ENCODE data around the gene CEP170B. TPM values are rescaled to one million over a fixed set of nuclear protein-coding genes. Genes with fewer than 3 reads are reported as not detected.

The CEP170B gene
- total RNA-seq, 3 donors from 2014 or later, result 10.1 to 14.8 (median 13.8) TPM

DNA sequence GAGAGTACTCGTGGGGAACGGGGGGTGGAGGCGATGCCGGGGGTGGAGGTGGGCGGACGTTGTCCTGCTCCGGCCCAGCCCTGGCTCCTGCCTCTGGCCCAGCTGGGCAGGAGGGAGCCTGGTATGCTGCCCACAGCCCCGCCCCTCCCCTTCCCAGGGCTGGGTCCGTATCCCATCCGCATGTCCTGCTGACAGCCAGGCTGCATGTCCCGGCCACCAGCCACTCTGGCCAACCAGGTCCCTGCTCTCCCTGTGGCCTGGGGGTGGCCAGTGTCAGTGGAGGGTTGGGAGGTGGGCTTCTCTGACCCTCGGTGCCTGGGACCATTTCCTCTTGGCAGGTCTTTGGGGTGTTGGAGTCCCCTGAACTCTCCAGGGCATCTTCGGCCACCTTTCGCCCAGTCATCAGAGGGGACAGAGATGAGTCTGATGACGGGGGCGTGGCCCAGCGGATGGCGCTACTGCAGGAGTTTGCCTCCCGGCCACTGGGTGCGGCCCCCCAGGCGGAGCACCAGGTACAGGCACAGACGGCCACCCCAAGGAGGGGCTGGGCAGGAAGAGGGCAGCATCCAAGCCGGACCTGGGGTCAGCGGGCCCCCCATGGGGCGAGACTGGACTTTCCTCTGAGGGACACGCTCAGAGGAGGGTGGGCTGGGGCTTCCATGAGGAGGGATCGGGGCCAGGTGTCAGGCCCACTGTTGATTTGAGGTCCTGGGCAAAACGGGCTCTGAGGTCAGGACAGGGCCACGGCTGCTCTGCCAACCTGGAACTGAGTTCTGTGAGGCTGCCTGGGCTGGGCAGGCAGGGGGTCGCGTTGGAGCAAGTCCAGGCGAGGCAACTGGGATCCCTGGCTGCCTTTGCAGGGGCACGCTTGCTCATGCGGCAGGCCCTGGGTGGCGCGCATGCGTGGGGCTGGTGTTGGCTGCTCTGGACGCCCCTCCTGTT lies 20.2 kb downstream of the CEP170B start:
- no peaks in the 10 kb centered on the region for H3K4me1 ChIP-seq
- H3K9me3 ChIP-seq, result no peaks in the 10 kb centered on the region
- H3K27me3 ChIP-seq, result no peaks in the 10 kb centered on the region
- TF ChIP-seq POLR2A (IDR thresholded peaks at IDR 0.05) (no peak), POLR2AphosphoS5 (IDR thresholded peaks at IDR 0.05) (no peak)
- TF ChIP-seq, protein P1, sequence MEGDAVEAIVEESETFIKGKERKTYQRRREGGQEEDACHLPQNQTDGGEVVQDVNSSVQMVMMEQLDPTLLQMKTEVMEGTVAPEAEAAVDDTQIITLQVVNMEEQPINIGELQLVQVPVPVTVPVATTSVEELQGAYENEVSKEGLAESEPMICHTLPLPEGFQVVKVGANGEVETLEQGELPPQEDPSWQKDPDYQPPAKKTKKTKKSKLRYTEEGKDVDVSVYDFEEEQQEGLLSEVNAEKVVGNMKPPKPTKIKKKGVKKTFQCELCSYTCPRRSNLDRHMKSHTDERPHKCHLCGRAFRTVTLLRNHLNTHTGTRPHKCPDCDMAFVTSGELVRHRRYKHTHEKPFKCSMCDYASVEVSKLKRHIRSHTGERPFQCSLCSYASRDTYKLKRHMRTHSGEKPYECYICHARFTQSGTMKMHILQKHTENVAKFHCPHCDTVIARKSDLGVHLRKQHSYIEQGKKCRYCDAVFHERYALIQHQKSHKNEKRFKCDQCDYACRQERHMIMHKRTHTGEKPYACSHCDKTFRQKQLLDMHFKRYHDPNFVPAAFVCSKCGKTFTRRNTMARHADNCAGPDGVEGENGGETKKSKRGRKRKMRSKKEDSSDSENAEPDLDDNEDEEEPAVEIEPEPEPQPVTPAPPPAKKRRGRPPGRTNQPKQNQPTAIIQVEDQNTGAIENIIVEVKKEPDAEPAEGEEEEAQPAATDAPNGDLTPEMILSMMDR (IDR thresholded peaks at IDR 0.05), result no peak
- H3K27ac ChIP-seq, result no peak overlapping the region
- no peaks in the 10 kb centered on the region for H3K36me3 ChIP-seq
- H3K4me3 ChIP-seq, result no peak overlapping the region
- intact Hi-C loops (cut with DNase I; ENCODE audit: low total_unique reads), result no loop called here
- DNase-seq (ENCODE audit: low spot score in 2 of 2), result no peak

DNA sequence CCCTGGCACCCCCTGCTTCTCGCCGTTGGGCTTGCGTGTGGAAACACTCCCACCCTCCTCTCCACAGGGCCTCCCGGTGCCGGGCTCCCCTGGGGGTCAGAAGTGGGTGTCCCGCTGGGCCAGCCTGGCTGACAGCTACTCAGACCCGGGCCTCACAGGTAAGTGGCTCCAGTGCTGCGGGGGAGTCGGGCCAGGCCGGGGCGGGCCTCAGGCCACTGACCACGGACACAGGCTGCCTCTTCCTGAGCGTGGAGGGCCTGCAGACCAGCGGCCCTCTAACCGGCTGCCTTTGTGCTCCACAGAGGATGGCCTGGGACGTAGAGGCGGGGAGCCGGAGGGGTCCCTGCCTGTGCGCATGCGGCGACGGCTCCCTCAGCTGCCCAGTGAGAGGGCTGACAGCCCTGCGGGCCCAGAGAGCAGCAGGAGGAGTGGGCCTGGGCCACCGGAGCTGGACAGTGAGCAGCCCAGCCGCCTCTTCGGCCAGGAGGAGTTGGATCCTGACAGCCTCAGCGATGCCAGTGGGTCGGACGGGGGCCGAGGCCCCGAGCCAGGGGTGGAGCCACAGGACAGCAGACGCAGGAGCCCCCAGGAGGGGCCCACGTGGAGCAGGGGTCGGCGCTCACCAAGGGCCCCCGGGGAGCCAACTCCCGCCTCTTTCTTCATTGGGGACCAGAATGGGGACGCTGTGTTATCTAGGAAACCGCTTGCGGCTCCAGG lies 21.1 kb downstream of the CEP170B start:
- Histone ChIP-seq H3K36me3 (no peaks in the 10 kb centered on the region), H3K4me1 (no peaks in the 10 kb centered on the region), H3K27me3 (no peaks in the 10 kb centered on the region), H3K9me3 (no peaks in the 10 kb centered on the region), H3K27ac (no peak overlapping the region), H3K4me3 (no peak overlapping the region)
- DNase-seq (ENCODE audit: low spot score in 2 of 2), result no peak
- TF ChIP-seq POLR2AphosphoS5 (IDR thresholded peaks at IDR 0.05) (no peak), POLR2A (IDR thresholded peaks at IDR 0.05) (no peak)
- TF ChIP-seq, protein P1 (IDR thresholded peaks at IDR 0.05), result no peak
- intact Hi-C loops (cut with DNase I; ENCODE audit: low total_unique reads), result no loop called here

DNA sequence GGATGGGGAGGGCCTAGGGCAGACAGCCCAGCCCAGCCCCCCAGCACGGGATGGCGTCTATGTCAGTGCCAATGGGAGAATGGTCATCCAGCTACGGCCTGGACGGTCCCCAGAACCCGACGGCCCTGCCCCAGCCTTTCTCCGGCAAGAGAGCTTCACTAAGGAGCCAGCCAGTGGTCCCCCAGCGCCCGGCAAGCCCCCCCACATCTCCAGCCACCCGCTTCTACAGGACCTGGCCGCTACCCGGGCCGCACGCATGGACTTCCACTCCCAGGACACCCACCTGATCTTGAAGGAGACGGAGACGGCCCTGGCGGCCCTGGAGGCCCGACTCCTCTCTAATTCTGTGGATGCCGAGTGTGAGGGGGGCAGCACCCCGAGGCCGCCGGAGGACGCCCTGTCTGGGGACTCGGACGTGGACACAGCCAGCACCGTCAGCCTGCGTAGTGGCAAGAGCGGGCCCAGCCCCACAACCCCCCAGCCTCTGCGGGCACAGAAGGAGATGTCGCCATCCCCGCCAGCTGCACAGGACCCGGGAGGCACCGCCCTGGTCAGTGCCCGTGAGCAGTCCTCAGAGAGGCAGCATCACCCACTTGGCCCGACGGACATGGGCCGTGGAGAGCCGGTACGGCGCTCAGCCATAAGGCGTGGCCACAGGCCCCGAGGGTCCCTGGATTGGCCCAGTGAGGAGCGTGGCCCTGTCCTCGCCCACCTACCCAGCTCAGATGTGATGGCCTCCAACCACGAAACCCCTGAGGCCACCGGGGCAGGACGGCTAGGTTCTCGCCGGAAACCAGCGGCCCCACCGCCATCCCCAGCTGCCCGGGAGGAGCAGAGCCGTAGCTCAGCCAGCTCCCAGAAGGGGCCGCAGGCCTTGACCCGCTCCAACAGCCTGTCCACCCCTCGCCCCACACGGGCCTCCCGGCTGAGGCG lies 21.9 kb downstream of the CEP170B start:
- TF ChIP-seq POLR2AphosphoS5 (IDR thresholded peaks at IDR 0.05) (no peak), POLR2A (IDR thresholded peaks at IDR 0.05) (no peak)
- TF ChIP-seq, protein P1 (IDR thresholded peaks at IDR 0.05), result no peak
- H3K4me3 ChIP-seq, result no peak overlapping the region
- peak in 1 of 2 donors; percentile 47 for DNase-seq (ENCODE audit: low spot score in 2 of 2)
- H3K27me3 ChIP-seq, result no peaks in the 10 kb centered on the region
- H3K36me3 ChIP-seq, result no peaks in the 10 kb centered on the region
- H3K4me1 ChIP-seq, result no peaks in the 10 kb centered on the region
- no peaks in the 10 kb centered on the region for H3K9me3 ChIP-seq
- intact Hi-C loops (cut with DNase I; ENCODE audit: low total_unique reads), result no loop called here
- no peak overlapping the region for H3K27ac ChIP-seq

DNA sequence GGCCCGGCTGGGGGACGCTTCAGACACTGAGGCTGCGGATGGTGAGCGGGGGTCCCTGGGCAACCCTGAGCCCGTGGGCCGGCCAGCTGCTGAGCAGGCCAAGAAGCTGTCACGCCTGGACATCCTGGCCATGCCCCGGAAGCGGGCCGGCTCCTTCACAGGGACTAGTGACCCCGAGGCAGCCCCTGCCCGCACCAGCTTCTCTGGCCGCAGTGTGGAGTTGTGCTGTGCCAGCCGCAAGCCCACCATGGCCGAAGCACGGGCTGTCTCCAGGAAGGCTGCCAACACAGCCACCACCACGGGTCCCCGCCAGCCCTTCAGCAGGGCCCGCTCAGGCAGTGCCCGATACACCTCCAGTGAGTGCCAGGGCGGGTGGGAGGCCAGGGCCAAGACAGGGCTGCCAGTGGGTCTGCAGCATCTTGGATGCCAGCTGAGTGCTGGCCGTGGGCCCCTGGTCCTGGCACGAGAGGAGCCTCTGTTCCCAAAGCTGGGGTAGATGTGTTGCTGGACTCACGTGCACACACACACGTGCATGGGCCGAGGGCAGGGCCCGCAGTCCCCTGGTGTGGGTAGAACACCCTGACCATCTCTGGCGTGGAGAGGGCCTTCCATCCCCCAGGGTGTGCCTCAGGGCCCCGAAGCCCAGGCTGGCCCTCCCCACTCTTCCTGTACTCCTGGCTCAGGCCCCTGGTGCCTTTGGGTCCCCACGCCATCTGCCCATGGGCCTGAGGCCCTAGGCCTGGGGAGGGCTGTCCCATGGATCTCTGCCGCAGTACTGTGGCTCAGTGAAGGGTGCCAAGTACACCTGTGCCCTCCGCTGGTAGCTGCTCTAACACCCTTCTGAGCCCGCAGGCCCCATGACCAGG lies 22.8 kb downstream of the CEP170B start:
- DNase-seq (ENCODE audit: low spot score in 2 of 2), result peak in 1 of 2 donors; percentile 46
- Histone ChIP-seq H3K27me3 (no peaks in the 10 kb centered on the region), H3K9me3 (no peaks in the 10 kb centered on the region), H3K4me3 (no peak overlapping the region), H3K4me1 (no peaks in the 10 kb centered on the region), H3K27ac (no peak overlapping the region), H3K36me3 (no peaks in the 10 kb centered on the region)
- TF ChIP-seq POLR2AphosphoS5 (IDR thresholded peaks at IDR 0.05) (no peak), POLR2A (IDR thresholded peaks at IDR 0.05) (no peak)
- TF ChIP-seq, protein P1 (IDR thresholded peaks at IDR 0.05), result no peak
- intact Hi-C loops (cut with DNase I; ENCODE audit: low total_unique reads), result no loop called here
